Esophagus (tissue), 2 donors: ENCODE data around the gene AP1B1. TPM values are rescaled to one million over a fixed set of nuclear protein-coding genes. Genes with fewer than 3 reads are reported as not detected.

ENCODE experiments used
- H3K27ac ChIP-seq, 2 donors: one replicate each; pipeline ENCODE4 v1.5.1; 2013; ENCODE audit warnings: low read depth in 2 of 2, mild to moderate bottlenecking in 2 of 2, inconsistent platforms in 1 of 2, low read length in 1 of 2, moderate library complexity in 1 of 2
- H3K27me3 ChIP-seq, 2 donors: one replicate each; pipeline ENCODE4 v1.6.1; 2013; ENCODE audit warnings: low read length in 2 of 2, control low read depth in 1 of 2, mild to moderate bottlenecking in 1 of 2; ENCODE audit not compliant: insufficient read depth in 2 of 2, control insufficient read depth in 1 of 2
- H3K36me3 ChIP-seq, 2 donors: one replicate each; pipeline ENCODE4 v1.6.1; 2013; ENCODE audit warnings: low read length in 1 of 2; ENCODE audit not compliant: control insufficient read depth in 2 of 2, insufficient read depth in 2 of 2
- H3K4me1 ChIP-seq, 2 donors: one replicate each; pipeline ENCODE4 v1.6.1; 2013; ENCODE audit warnings: low read length in 1 of 2; ENCODE audit not compliant: control insufficient read depth in 2 of 2, insufficient read depth in 2 of 2
- H3K4me3 ChIP-seq, 2 donors: one replicate each; pipeline ENCODE4 v1.5.1; 2013; ENCODE audit warnings: low read length in 2 of 2, mild to moderate bottlenecking in 2 of 2, low read depth in 1 of 2, moderate library complexity in 1 of 2
- H3K9me3 ChIP-seq, 2 donors: one replicate each; pipeline ENCODE4 v1.6.1; 2013; ENCODE audit warnings: mild to moderate bottlenecking in 2 of 2, low read depth in 1 of 2, low read length in 1 of 2, moderate library complexity in 1 of 2; ENCODE audit not compliant: control insufficient read depth in 2 of 2, insufficient read depth in 1 of 2
- WGBS, 2 donors: extraction: QIAGEN DNeasy Blood & Tissue Kit; methylation state at CpG; one replicate each; pipeline ENCODE4 v1.1.7; 2013; 5-methylcytosine and 5-hydroxymethylcytosine counted together
- polyA plus RNA-seq, 2 donors: library from polyadenylated mRNA; stranded (reverse); fragments of 200-250 nt; gene quantifications; one replicate each; pipeline ENCODE4 v1.2.3, GENCODE V29; 2013
- donor health status: healthy with polysubstance abuse.
- donor health status: Bipolar disorder and iron deficiency.

AP1B1 gene
- polyA plus RNA-seq, 2 donors, result 32.0 to 44.6 TPM

DNA sequence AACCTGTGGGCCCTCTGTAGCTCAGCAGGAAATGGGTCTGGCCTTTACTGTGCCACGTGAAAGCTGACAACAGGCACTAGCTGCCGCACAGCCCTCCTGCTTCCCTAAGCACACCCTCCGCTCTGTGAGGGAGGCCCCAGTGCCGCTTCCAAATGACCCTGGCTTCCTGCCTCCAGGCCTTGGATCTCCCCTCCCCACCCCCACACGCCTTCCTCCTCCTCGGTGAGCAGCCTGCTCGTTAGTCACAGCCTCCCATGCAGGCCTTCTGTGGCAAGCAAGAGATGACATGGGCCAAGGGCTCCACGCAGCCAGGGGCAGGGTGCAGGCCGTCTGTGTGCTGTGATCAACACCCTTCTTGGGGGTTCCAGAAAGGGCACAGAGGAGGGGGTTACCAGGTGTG is 57.6 kb downstream of the AP1B1 start:
- Histone ChIP-seq H3K4me1 (no peaks in the 10 kb centered on the region), H3K9me3 (no peaks in the 10 kb centered on the region), H3K27ac (no peak overlapping the region), H3K36me3 (peaks cover 19 to 79% of the 10 kb centered on the region in 2 donors), H3K27me3 (no peaks in the 10 kb centered on the region), H3K4me3 (no peak overlapping the region)
- WGBS, 2 donors, result 63 to 76% methylated on average over 8 to 9 of the region's 9 CpGs

- no peak overlapping the region for H3K4me3 ChIP-seq
- WGBS, 2 donors, result 89 to 93% methylated on average over 19 of the region's 19 CpGs
- H3K4me1 ChIP-seq, result no peaks in the 10 kb centered on the region
- H3K27ac ChIP-seq, result no peak overlapping the region
- no peaks in the 10 kb centered on the region for H3K27me3 ChIP-seq
- peaks cover 19 to 74% of the 10 kb centered on the region in 2 donors for H3K36me3 ChIP-seq
- no peaks in the 10 kb centered on the region for H3K9me3 ChIP-seq
Measured at GRCh38 chr22:29330291-29330690, 58.1 kb downstream of the AP1B1 start.

- Histone ChIP-seq H3K9me3 (no peaks in the 10 kb centered on the region), H3K27ac (no peak overlapping the region), H3K36me3 (peaks cover 19 to 68% of the 10 kb centered on the region in 2 donors), H3K4me3 (no peak overlapping the region), H3K4me1 (no peaks in the 10 kb centered on the region), H3K27me3 (no peaks in the 10 kb centered on the region)
- WGBS, 2 donors, result 92% methylated on average over 11 of the region's 11 CpGs
Measured at GRCh38 chr22:29329581-29329980, 58.8 kb downstream of the AP1B1 start.

GRCh38 chr22:29328566-29329500 is 59.5 kb downstream of the AP1B1 start:
- Histone ChIP-seq H3K4me1 (no peaks in the 10 kb centered on the region), H3K27ac (no peak overlapping the region), H3K36me3 (peaks cover 19 to 63% of the 10 kb centered on the region in 2 donors), H3K9me3 (no peaks in the 10 kb centered on the region), H3K27me3 (no peaks in the 10 kb centered on the region), H3K4me3 (no peak overlapping the region)
- 85 to 89% methylated on average over 34 of the region's 34 CpGs for WGBS, 2 donors

DNA sequence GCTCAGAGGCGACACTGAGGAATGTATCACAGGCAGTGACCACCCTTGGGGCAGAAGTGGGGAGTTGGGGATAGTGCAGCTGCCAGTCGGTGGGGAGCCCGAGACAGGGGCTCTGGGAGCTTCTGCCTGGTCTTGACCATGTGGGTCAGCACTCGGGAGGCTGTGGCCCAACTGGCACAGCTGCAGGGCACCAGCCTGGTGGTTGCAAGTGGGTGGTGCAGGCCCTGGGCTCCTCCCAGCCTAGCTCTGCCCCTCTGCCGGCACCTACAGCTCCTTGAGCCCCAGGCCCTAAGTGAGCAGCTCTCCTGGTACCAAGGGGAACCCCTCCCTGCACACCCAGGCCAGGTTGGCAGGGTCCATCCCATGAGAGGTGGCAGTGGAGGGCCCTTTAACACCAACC is 60.3 kb downstream of the AP1B1 start:
- Histone ChIP-seq H3K9me3 (no peaks in the 10 kb centered on the region), H3K4me3 (no peak overlapping the region), H3K4me1 (no peaks in the 10 kb centered on the region), H3K27ac (no peak overlapping the region), H3K36me3 (peaks cover 15 to 58% of the 10 kb centered on the region in 2 donors), H3K27me3 (no peaks in the 10 kb centered on the region)
- 83 to 88% methylated on average over 5 of the region's 5 CpGs for WGBS, 2 donors

DNA sequence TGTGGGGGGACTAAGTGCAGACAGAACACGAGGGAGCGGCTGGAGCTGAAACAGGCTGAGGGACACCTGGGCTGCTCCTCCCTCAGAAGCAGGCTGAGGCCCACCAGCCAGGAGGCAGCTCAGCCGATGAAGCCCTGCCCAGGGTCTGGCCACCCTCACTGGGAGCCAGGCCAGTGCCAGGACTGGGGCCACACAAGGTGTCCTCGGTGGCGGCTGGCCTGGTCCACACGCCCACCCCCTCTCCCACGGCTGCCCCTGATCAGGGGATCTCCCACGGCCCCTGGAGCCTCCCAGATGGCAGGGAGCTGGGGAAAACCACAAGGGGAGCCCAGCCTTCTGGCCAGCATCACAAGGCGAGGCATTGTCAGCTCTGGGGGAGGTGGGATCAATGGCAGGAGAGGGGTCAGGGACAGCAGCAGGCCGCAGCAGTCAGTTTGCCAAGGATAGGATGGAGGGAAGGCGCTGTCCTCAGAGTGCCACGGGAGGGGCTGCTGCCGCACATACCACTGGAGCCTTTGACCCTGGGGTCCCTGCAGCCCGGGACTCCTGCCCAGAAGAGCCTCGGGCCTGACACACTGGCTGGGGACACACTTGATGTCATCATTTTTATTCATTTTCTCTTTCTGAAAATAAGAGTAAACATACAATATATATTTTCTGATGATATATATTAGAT is 61.1 kb downstream of the AP1B1 start:
- peaks cover 14 to 55% of the 10 kb centered on the region in 2 donors for H3K36me3 ChIP-seq

GRCh38 chr22:29326481-29326880 is 61.9 kb downstream of the AP1B1 start:
- no peak overlapping the region for H3K27ac ChIP-seq
- peaks cover 14 to 53% of the 10 kb centered on the region in 2 donors for H3K36me3 ChIP-seq
- no peaks in the 10 kb centered on the region for H3K9me3 ChIP-seq
- no peaks in the 10 kb centered on the region for H3K27me3 ChIP-seq
- WGBS, 2 donors, result 86 to 88% methylated on average over 10 of the region's 10 CpGs
- H3K4me3 ChIP-seq, result no peak overlapping the region
- no peaks in the 10 kb centered on the region for H3K4me1 ChIP-seq

More for the DNA sequence above, 61.1 kb downstream of the AP1B1 start:
- Histone ChIP-seq H3K27me3 (no peaks in the 10 kb centered on the region), H3K27ac (no peak overlapping the region), H3K9me3 (no peaks in the 10 kb centered on the region), H3K4me3 (no peak overlapping the region), H3K4me1 (no peaks in the 10 kb centered on the region)
- WGBS, 2 donors, result 85 to 86% methylated on average over 15 of the region's 15 CpGs

- Histone ChIP-seq H3K27me3 (no peaks in the 10 kb centered on the region), H3K4me1 (no peaks in the 10 kb centered on the region), H3K36me3 (peaks cover 11 to 46% of the 10 kb centered on the region in 2 donors), H3K27ac (no peak overlapping the region), H3K4me3 (no peak overlapping the region), H3K9me3 (no peaks in the 10 kb centered on the region)
- WGBS, 2 donors, result 53 to 58% methylated on average over 9 of the region's 9 CpGs
Measured at GRCh38 chr22:29325785-29326315, 62.5 kb downstream of the AP1B1 start.

DNA sequence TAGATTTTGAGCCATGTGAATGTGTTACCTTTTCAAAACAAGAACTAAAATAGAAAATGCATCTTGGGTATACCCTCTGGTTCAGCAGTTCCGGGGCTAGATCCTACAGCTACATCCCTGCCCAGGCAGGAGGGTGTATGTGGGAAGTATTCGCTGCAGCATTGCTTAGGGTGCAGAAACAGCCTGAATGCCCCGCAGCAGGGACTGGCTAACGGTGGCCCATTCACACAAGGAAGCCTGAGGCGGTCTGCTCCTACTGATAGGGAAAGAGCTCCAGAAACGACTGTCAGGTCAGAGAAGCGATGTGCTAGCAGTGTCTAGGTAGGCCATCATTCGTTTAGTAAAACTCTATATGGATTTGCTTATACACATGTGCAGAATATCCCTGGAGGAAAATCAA is 63.0 kb downstream of the AP1B1 start:
- Histone ChIP-seq H3K27me3 (no peaks in the 10 kb centered on the region), H3K9me3 (no peaks in the 10 kb centered on the region), H3K4me3 (no peak overlapping the region), H3K27ac (no peak overlapping the region), H3K36me3 (peaks cover 11 to 41% of the 10 kb centered on the region in 2 donors), H3K4me1 (no peaks in the 10 kb centered on the region)
- 80 to 81% methylated on average over 8 of the region's 8 CpGs for WGBS, 2 donors
